Tibial nerve (tissue), 4 donors: ENCODE data around the gene MARCHF6. TPM values are rescaled to one million over a fixed set of nuclear protein-coding genes. Genes with fewer than 3 reads are reported as not detected.
"Not testable (repeated sequence)": the region's sequence is repeated elsewhere in the genome, so short reads cannot be mapped to it uniquely, and the experiment has no call there.

ENCODE experiments used
- DNase-seq, 2 donors: peaks; one replicate each; pipeline ENCODE4 v3.0.0-alpha.2; 2019; ENCODE audit warnings: low spot score in 2 of 2
- H3K27ac ChIP-seq, 4 donors: fragments of 200-600 bp; sonication (generic) in 3 of 4; one replicate each; pipeline ENCODE4 v1.5.1; 2017 to 2019; ENCODE audit warnings: mild to moderate bottlenecking in 1 of 4
- H3K27me3 ChIP-seq, 2 donors: fragments of 200-600 bp; sonication (generic) in 1 of 2; one replicate each; pipeline versions ENCODE4 v1.5.1 to v1.6.0; 2017 to 2019
- H3K36me3 ChIP-seq, 3 donors: fragments of 200-600 bp; sonication (generic); one replicate each; pipeline ENCODE4 v1.5.1; 2018 to 2019
- H3K4me1 ChIP-seq, 4 donors: fragments of 200-600 bp; sonication (generic) in 3 of 4; one replicate each; pipeline ENCODE4 v1.5.1; 2017 to 2019
- H3K4me3 ChIP-seq, 4 donors: fragments of 200-600 bp; sonication (generic) in 3 of 4; one replicate each; pipeline ENCODE4 v1.5.1; 2017 to 2019; ENCODE audit warnings: mild to moderate bottlenecking in 1 of 4, moderate library complexity in 1 of 4
- H3K9me3 ChIP-seq, 4 donors: fragments of 200-600 bp; sonication (generic) in 3 of 4; one replicate each; pipeline ENCODE4 v1.5.1; 2017 to 2019
- EP300 ChIP-seq, 2 donors: sonication (generic); formaldehyde crosslinking; IDR thresholded peaks; one replicate each; pipeline ENCODE4 v1.6.1; 2017; ENCODE audit warnings: antibody characterized with exemption in 2 of 2, mild to moderate bottlenecking in 1 of 2
- POLR2A ChIP-seq, 2 donors: fragments of 450-650 bp; IDR thresholded peaks; one replicate each; pipeline ENCODE4 v1.6.1; 2017; ENCODE audit warnings: antibody characterized with exemption in 2 of 2, mild to moderate bottlenecking in 2 of 2, moderate library complexity in 2 of 2
- WGBS, 2 donors: methylation state at CpG; one replicate each; pipeline ENCODE4 v1.1.5; 2018; 5-methylcytosine and 5-hydroxymethylcytosine counted together
- total RNA-seq, 4 donors: library from RNA; depleted of rRNA; stranded (reverse); fragments of >200 nt; gene quantifications; one replicate each; pipeline ENCODE4 v1.1.0, GENCODE V29; 2016
- TF ChIP-seq, protein P1 (sequence below), 5 experiments: fragments of 200-600 bp in 3 of 5; fragments of 450-650 bp in 2 of 5; sonication (generic) in 3 of 5; IDR thresholded peaks; one replicate each; pipeline ENCODE4 v1.5.1; 2016 to 2019; ENCODE audit warnings: antibody characterized with exemption in 5 of 5, mild to moderate bottlenecking in 3 of 5, moderate library complexity in 2 of 5

Gene MARCHF6
- total RNA-seq, 4 donors from 2014 or later = 70.2 to 127 (median 110) TPM

DNA sequence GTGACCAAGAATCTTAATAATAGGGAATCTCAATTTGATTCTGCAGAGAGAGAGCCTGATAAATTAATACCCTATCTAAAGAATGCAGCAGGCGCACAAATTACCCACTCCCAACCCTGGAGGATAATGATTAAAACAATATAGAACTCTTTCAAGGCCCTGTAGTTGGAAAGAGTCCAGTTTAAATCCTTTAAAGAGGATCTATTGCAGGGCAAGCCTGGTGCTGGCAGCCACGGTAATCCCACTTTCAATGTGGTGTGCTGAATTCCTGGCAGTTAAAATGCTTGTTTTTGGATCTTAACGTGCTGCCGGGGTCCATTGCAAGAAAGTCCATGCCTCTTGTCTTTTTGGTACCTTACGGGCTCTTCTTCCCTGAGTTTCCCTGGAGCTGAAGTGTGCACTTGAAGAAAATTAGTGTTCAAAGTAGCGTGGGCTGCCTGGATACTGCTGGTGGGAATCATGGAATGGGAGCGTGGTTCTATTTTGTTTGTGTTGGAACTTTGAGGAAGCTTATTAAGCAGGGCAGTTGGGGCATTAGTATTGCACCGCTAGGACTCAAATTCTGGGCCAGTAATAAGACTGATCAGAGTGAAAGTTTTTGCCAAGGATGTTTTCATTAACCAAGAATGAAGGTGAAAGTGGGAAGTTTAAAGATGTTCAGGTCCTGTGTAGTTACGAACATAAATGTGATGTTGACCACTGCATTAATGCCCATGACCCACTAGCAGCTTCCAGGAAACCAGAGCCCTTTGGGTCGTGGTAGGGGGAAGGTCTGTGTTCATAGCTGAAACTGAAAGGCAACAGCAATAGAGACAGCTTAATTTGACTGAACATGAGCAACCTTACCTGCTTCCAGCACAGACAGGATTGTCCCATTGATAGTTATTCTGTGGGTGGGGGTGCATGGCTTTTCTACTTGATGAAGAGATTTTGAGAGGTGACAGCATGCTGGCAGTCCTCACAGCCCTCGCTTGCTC is 20.8 kb downstream of the MARCHF6 start:
- Histone ChIP-seq H3K27ac (no peak overlapping the region), H3K4me1 (peaks cover 0 to 85% (median 26%) of the 10 kb centered on the region in 4 donors), H3K27me3 (no peaks in the 10 kb centered on the region), H3K4me3 (no peak overlapping the region), H3K9me3 (no peaks in the 10 kb centered on the region), H3K36me3 (peaks cover 0 to 12% (median 0%) of the 10 kb centered on the region in 3 donors)
- TF ChIP-seq, protein P1, sequence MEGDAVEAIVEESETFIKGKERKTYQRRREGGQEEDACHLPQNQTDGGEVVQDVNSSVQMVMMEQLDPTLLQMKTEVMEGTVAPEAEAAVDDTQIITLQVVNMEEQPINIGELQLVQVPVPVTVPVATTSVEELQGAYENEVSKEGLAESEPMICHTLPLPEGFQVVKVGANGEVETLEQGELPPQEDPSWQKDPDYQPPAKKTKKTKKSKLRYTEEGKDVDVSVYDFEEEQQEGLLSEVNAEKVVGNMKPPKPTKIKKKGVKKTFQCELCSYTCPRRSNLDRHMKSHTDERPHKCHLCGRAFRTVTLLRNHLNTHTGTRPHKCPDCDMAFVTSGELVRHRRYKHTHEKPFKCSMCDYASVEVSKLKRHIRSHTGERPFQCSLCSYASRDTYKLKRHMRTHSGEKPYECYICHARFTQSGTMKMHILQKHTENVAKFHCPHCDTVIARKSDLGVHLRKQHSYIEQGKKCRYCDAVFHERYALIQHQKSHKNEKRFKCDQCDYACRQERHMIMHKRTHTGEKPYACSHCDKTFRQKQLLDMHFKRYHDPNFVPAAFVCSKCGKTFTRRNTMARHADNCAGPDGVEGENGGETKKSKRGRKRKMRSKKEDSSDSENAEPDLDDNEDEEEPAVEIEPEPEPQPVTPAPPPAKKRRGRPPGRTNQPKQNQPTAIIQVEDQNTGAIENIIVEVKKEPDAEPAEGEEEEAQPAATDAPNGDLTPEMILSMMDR (IDR thresholded peaks at IDR 0.05) = no peak
- no peak for TF ChIP-seq POLR2A (IDR thresholded peaks at IDR 0.05)
- TF ChIP-seq EP300 (IDR thresholded peaks at IDR 0.05) = no peak
- WGBS, 2 donors = 59 to 61% methylated on average over 11 of the region's 11 CpGs
- DNase-seq = no peak

DNA sequence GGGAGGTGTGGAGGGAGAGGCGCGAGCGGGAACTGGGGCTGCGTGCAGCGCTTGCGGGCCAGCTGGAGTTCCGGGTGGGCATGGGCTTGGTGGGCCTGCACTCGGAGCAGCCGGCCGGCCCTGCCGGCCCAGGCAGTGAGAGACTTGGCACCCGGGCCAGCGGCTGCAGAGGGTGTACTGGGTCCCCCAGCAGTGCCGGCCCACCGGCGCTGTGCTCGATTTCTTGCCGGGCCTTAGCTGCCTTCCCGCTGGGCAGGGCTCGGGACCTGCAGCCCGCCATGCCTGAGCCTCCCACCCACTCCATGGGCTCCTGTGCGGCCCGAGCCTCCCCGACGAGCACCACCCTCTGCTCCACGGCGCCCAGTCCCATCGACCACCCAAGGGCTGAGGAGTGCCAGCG is 21.7 kb downstream of the MARCHF6 start:
- not testable (repeated sequence) for DNase-seq, H3K27ac ChIP-seq, H3K4me3 ChIP-seq, H3K9me3 ChIP-seq, H3K27me3 ChIP-seq
- 96 to 98% methylated on average over 10 to 25 of the region's 29 CpGs for WGBS, 2 donors
- H3K36me3 ChIP-seq = peaks cover 0 to 17% (median 0%) of the 10 kb centered on the region in 3 donors
- H3K4me1 ChIP-seq = peaks cover 0 to 80% (median 24%) of the 10 kb centered on the region in 4 donors

DNA sequence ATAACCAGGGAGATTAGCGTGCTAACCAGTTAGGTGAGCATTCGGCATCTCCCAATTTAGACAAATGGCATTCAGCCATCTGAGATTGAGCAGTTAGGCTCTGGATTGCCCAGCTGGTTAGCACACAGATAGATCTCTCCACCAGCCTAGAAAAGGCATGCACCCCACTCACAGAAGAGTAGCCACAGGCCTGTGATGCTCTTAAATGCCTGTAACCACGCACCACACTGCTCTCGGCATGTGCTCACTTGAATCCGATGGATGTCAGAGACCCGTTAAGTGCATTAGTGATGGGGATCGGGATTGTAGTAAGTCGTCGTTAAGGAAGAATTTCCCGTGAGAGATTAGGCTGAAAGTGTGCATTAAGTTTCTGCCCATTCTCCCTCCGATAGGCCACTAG is 23.0 kb downstream of the MARCHF6 start:
- no peaks in the 10 kb centered on the region for H3K27me3 ChIP-seq
- H3K9me3 ChIP-seq = no peaks in the 10 kb centered on the region
- H3K36me3 ChIP-seq = peaks cover 0 to 17% (median 0%) of the 10 kb centered on the region in 3 donors
- H3K4me3 ChIP-seq = no peak overlapping the region
- no peak overlapping the region for H3K27ac ChIP-seq
- DNase-seq = no peak
- no peak for TF ChIP-seq POLR2A (IDR thresholded peaks at IDR 0.05)
- TF ChIP-seq, protein P1 (IDR thresholded peaks at IDR 0.05) = no peak
- no peak for TF ChIP-seq EP300 (IDR thresholded peaks at IDR 0.05)
- whole genome bisulfite sequencing, 2 donors = 85 to 88% methylated on average over 11 of the region's 11 CpGs
- peaks cover 0 to 72% (median 21%) of the 10 kb centered on the region in 4 donors for H3K4me1 ChIP-seq

DNA sequence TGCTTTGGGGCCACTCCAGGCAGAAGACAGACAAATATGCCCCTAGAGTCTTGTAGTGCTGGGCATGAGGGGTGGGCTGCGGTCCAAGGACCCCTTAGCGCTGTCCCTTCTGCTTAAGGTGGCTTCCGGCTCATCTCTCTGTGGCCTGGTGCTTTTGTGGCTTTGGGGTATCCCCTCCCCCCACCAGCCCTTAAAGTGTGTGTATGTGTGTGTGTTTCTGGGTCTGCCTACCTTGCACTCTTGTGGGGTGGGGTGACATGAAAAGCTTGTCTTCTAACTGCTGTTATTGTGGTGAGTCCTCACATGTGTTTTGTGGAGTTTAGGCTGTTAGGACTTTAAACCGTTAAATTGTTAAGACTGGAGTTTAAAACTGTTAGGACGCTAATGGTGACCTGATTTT is 23.6 kb downstream of the MARCHF6 start:
- no peak overlapping the region for H3K27ac ChIP-seq
- no peak for TF ChIP-seq EP300 (IDR thresholded peaks at IDR 0.05)
- TF ChIP-seq POLR2A (IDR thresholded peaks at IDR 0.05) = no peak
- TF ChIP-seq, protein P1 (IDR thresholded peaks at IDR 0.05) = no peak
- no peak overlapping the region for H3K4me3 ChIP-seq
- peaks cover 0 to 67% (median 21%) of the 10 kb centered on the region in 4 donors for H3K4me1 ChIP-seq
- no peak for DNase-seq
- WGBS, 2 donors = 79 to 88% methylated on average over 4 to 5 of the region's 5 CpGs
- H3K27me3 ChIP-seq = no peaks in the 10 kb centered on the region
- peaks cover 0 to 19% (median 0%) of the 10 kb centered on the region in 3 donors for H3K36me3 ChIP-seq
- no peaks in the 10 kb centered on the region for H3K9me3 ChIP-seq

DNA sequence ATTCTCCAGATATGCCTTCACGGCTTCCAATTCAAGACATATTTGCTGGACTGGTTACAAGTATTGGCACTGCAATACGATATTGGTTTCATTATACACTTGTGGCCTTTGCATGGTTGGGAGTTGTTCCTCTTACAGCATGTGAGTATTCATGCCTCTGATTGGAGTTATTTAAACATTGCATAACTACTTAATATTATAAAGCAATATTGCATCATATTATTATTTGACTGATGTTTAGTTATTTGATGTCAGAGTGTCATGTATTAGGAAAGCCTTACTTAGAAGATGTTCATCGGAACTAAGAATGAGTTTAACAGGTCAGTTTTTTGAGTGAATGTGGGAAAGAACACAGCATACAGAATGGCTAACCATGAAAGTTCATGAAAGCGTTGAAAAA is 28.3 kb downstream of the MARCHF6 start:
- no peak for TF ChIP-seq EP300 (IDR thresholded peaks at IDR 0.05)
- no peak for TF ChIP-seq POLR2A (IDR thresholded peaks at IDR 0.05)
- TF ChIP-seq, protein P1 (IDR thresholded peaks at IDR 0.05) = no peak
- Histone ChIP-seq H3K27ac (no peak overlapping the region), H3K4me3 (no peak overlapping the region), H3K27me3 (no peaks in the 10 kb centered on the region), H3K36me3 (peaks cover 0 to 27% (median 0%) of the 10 kb centered on the region in 3 donors), H3K9me3 (no peaks in the 10 kb centered on the region), H3K4me1 (peaks cover 0 to 26% (median 10%) of the 10 kb centered on the region in 4 donors)
- WGBS, 2 donors = 87 to 89% methylated on average over 4 of the region's 4 CpGs
- DNase-seq = no peak
